OCI-LY1 (cell line): ENCODE results near the gene RASL11A.

Experiments
- H2AFZ ChIP-seq: fragments of 200-600 bp; sonication (generic), shearing (Covaris generic); 2 replicates; pipeline ENCODE4 v1.6.0; 2014; ENCODE audit warnings: antibody characterized with exemption, mild to moderate bottlenecking, low read length
- H3F3A ChIP-seq: fragments of 200-600 bp; sonication (generic), shearing (Covaris generic); 2 replicates; pipeline ENCODE4 v1.6.0; 2014; ENCODE audit warnings: mild to moderate bottlenecking, antibody characterized with exemption, low read length, moderate library complexity; ENCODE audit not compliant: insufficient read depth
- H3K27ac ChIP-seq: fragments of 200-600 bp; sonication (generic); 2 replicates; pipeline ENCODE4 v1.5.1; 2014; ENCODE audit warnings: low read length, mixed run types, mild to moderate bottlenecking, low read depth; ENCODE audit not compliant: poor library complexity, severe bottlenecking
- H3K27me3 ChIP-seq: fragments of 200-600 bp; sonication (generic); 2 replicates; pipeline ENCODE4 v1.6.0; 2014; ENCODE audit warnings: antibody characterized with exemption, mild to moderate bottlenecking, low read length, moderate library complexity; ENCODE audit not compliant: insufficient read depth
- H3K36me3 ChIP-seq: fragments of 200-600 bp; sonication (generic); 2 replicates; pipeline ENCODE4 v1.6.1; 2014; ENCODE audit warnings: mild to moderate bottlenecking, antibody characterized with exemption, low read length, moderate library complexity, mixed read lengths; ENCODE audit not compliant: insufficient read depth
- H3K4me1 ChIP-seq: fragments of 200-600 bp; sonication (generic); 2 replicates; pipeline ENCODE4 v1.5.1; 2014; ENCODE audit warnings: mild to moderate bottlenecking, low read length, moderate library complexity; ENCODE audit not compliant: insufficient read depth, severe bottlenecking
- H3K4me2 ChIP-seq: fragments of 200-600 bp; sonication (generic), shearing (Covaris generic); 2 replicates; pipeline ENCODE4 v1.6.1; 2014; ENCODE audit warnings: low read length
- H3K4me3 ChIP-seq: fragments of 200-600 bp; sonication (generic); 2 replicates; pipeline ENCODE4 v1.5.1; 2014; ENCODE audit warnings: low read length, low read depth, mild to moderate bottlenecking, mixed read lengths; ENCODE audit not compliant: poor library complexity, severe bottlenecking
- H3K79me2 ChIP-seq: fragments of 200-600 bp; shearing (Covaris generic); 2 replicates; pipeline ENCODE4 v1.6.1; 2016; ENCODE audit warnings: mixed run types, low read length, mixed read lengths; ENCODE audit not compliant: insufficient read depth
- H3K9ac ChIP-seq: fragments of 200-600 bp; sonication (generic), shearing (Covaris generic); 2 replicates; pipeline ENCODE4 v1.6.1; 2014; ENCODE audit warnings: mild to moderate bottlenecking, low read length, mixed read lengths
- H3K9me2 ChIP-seq: fragments of 200-600 bp; sonication (generic), shearing (Covaris generic); 2 replicates; pipeline ENCODE4 v1.6.1; 2014; ENCODE audit warnings: low read depth, mild to moderate bottlenecking, low read length, mixed read lengths
- H3K9me3 ChIP-seq: fragments of 200-600 bp; shearing (Covaris generic); 2 replicates; pipeline ENCODE4 v1.6.1; 2014; ENCODE audit warnings: low read length, mixed read lengths
- H4K20me1 ChIP-seq: fragments of 200-600 bp; sonication (generic), shearing (Covaris generic); 2 replicates; pipeline ENCODE4 v1.6.0; 2016; ENCODE audit warnings: mild to moderate bottlenecking, low read length; ENCODE audit not compliant: insufficient read depth
- EZH2 ChIP-seq: fragments of 200-600 bp; sonication (generic), shearing (Covaris generic); IDR thresholded peaks from 2 replicates; pipeline ENCODE4 v1.8.0; 2017; ENCODE audit warnings: borderline replicate concordance, mixed run types, mild to moderate bottlenecking, antibody characterized with exemption, low read length, moderate library complexity, mixed read lengths
- TF ChIP-seq, protein P1 (sequence below): fragments of 200-600 bp; sonication (generic), shearing (Covaris generic); IDR thresholded peaks from 2 replicates; pipeline ENCODE4 v1.5.1; 2017; ENCODE audit warnings: mild to moderate bottlenecking, antibody characterized with exemption, low read length, moderate library complexity, mixed read lengths

RASL11A gene

DNA sequence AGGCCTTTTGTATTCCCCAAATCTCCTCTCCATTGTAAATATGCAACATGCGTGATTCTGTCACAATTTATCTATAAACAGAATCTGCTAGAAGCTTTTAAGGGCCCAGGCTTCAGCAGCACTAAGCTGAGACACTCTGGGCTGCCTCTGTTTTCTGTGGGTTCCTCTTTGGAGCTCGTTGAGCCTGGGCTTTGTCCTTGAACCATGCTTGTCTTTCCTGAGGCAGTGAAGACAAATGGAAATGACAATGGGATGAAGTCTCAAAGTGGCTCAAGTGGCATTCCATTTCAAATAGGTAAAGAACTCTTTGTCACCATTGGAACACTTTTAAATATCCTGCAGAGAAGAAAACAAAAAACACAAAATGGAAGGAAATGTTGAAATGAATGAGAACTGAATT is 40.3 kb downstream of the RASL11A start:
- no peaks in the 10 kb centered on the region for H3K4me1 ChIP-seq

DNA sequence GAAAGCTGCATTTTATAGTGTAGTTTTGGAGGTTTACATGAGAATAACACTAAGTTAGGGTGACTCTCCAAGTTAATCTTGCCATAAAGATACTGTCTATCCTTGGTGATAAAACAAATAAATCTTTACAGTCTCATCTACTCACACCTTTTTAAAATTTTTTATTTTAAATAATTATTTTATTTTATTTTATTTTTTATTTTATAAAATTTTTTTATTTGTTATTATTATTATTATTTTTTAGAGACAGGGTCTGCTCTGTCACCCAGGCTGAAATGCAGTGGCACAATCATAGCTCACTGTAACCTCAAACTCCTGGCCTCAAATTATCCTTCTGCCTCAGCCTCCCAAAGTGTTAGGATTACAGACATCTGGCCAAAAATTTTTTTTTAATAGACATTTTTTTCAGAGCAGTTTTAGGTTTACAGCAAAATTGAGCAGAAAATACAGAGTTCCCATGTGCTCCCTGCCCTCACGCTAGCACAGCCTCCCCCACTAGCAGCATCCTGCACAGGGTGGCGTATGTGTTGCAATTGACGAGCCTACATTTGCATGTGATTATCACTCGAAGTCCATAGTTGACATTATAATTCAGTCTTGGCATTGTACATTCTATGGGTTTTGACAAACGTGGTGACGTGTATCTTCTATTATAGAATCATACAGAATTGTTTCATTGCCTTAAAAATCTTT is 41.0 kb downstream of the RASL11A start:
- no peaks in the 10 kb centered on the region for H3K79me2 ChIP-seq
- no peak overlapping the region for H2AFZ ChIP-seq
- no peaks in the 10 kb centered on the region for H3K4me1 ChIP-seq
- no peak overlapping the region for H3K27ac ChIP-seq
- no peaks in the 10 kb centered on the region for H3K36me3 ChIP-seq
- no peaks in the 10 kb centered on the region for H3K9me3 ChIP-seq
- no peaks in the 10 kb centered on the region for H3K9me2 ChIP-seq
- H3K4me3 ChIP-seq: no peak overlapping the region
- H4K20me1 ChIP-seq: no peaks in the 10 kb centered on the region
- H3K4me2 ChIP-seq: no peak overlapping the region
- H3K27me3 ChIP-seq: peaks cover 3% of the 10 kb centered on the region; the same call in 1 of the 2 replicates
- TF ChIP-seq EZH2: no peak
- TF ChIP-seq, protein P1, sequence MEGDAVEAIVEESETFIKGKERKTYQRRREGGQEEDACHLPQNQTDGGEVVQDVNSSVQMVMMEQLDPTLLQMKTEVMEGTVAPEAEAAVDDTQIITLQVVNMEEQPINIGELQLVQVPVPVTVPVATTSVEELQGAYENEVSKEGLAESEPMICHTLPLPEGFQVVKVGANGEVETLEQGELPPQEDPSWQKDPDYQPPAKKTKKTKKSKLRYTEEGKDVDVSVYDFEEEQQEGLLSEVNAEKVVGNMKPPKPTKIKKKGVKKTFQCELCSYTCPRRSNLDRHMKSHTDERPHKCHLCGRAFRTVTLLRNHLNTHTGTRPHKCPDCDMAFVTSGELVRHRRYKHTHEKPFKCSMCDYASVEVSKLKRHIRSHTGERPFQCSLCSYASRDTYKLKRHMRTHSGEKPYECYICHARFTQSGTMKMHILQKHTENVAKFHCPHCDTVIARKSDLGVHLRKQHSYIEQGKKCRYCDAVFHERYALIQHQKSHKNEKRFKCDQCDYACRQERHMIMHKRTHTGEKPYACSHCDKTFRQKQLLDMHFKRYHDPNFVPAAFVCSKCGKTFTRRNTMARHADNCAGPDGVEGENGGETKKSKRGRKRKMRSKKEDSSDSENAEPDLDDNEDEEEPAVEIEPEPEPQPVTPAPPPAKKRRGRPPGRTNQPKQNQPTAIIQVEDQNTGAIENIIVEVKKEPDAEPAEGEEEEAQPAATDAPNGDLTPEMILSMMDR: no peak
- no peak overlapping the region for H3K9ac ChIP-seq
- H3F3A ChIP-seq: no peaks in the 10 kb centered on the region

More for the DNA sequence above, 40.3 kb downstream of the RASL11A start:
- no peaks in the 10 kb centered on the region for H4K20me1 ChIP-seq
- H3K4me3 ChIP-seq: no peak overlapping the region
- no peak overlapping the region for H3K27ac ChIP-seq
- no peak overlapping the region for H2AFZ ChIP-seq
- H3K79me2 ChIP-seq: no peaks in the 10 kb centered on the region
- H3K9me2 ChIP-seq: no peaks in the 10 kb centered on the region
- no peaks in the 10 kb centered on the region for H3F3A ChIP-seq
- TF ChIP-seq, protein P1: no peak
- TF ChIP-seq EZH2: no peak
- no peaks in the 10 kb centered on the region for H3K9me3 ChIP-seq
- no peak overlapping the region for H3K4me2 ChIP-seq
- peaks cover 3% of the 10 kb centered on the region; the same call in 1 of the 2 replicates for H3K27me3 ChIP-seq
- no peaks in the 10 kb centered on the region for H3K36me3 ChIP-seq
- no peak overlapping the region for H3K9ac ChIP-seq

DNA sequence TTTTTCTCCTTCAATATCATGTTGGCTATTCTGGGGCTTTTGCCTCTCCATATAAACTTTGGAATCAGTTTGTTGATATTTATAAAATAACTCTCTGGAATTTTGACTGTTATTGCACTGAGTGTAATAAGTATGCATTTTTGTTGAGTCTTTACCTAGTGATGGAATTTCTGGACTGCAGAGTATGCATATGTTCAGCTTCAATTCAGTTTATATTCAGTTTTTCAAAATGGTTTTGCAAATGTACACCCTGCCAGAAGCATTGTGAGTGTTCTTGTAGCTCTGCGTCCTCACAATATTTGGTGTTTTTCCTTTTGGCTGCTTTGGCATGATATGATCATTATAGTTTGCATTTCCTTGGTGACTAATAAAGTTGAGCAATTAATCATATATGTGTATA is 43.1 kb downstream of the RASL11A start:
- Histone ChIP-seq H3K36me3 (no peaks in the 10 kb centered on the region), H2AFZ (no peak overlapping the region), H3K9me2 (no peaks in the 10 kb centered on the region), H3K27me3 (peaks cover 3% of the 10 kb centered on the region; the same call in 1 of the 2 replicates), H4K20me1 (no peaks in the 10 kb centered on the region), H3K9me3 (no peaks in the 10 kb centered on the region), H3K79me2 (no peaks in the 10 kb centered on the region), H3K4me3 (no peak overlapping the region), H3K4me1 (no peaks in the 10 kb centered on the region), H3K27ac (no peak overlapping the region), H3F3A (no peaks in the 10 kb centered on the region), H3K4me2 (no peak overlapping the region), H3K9ac (no peak overlapping the region)
- TF ChIP-seq, protein P1: no peak
- no peak for TF ChIP-seq EZH2
